ENCODE data around the gene TRHDE. TPM values are rescaled to one million over a fixed set of nuclear protein-coding genes. Genes with fewer than 3 reads are reported as not detected.

Gene TRHDE
- polyA plus RNA-seq, 2 of the 4 experiments (the other 2 are of a cell fraction) = 0.16 to 0.32 TPM

GRCh38 chr12:72677846-72678245 is 405.7 kb downstream of the TRHDE start:
- no peak overlapping the region for H3K4me2 ChIP-seq
- ATAC-seq (no peak), FAIRE-seq (no peak), DNase-seq (ENCODE audit: low read depth in 1 of 2, low spot score in 1 of 2) (no peak)
- H3K9me3 ChIP-seq = no peaks in the 10 kb centered on the region
- ChIA-PET POLR2A (no interaction called here), CTCF (no interaction called here)
- no peak overlapping the region for H3K4me3 ChIP-seq
- H3K4me1 ChIP-seq = no peaks in the 10 kb centered on the region
- H3K27ac ChIP-seq = no peak overlapping the region
- WGBS (ENCODE audit: missing lambda C conversion rate) = 10% methylated on average over 2 of the region's 2 CpGs
- TF ChIP-seq RNF2 (IDR thresholded peaks at IDR 0.05; ENCODE audit: borderline replicate concordance, low read depth) = no peak
- no peak for TF ChIP-seq KDM1A (IDR thresholded peaks at IDR 0.05; ENCODE audit: low read depth)
- no peak for TF ChIP-seq BCL3 (IDR thresholded peaks at IDR 0.05)

- no peak for TF ChIP-seq RCOR1 (IDR thresholded peaks at IDR 0.05; ENCODE audit: low read depth, low read length)
- no peak for TF ChIP-seq HOXB13 (CRISPR knock-in tag; IDR thresholded peaks at IDR 0.05; ENCODE audit: low read depth)
- no peak for TF ChIP-seq HOXB5 (CRISPR knock-in tag; IDR thresholded peaks at IDR 0.05)
- TF ChIP-seq RNF2 (IDR thresholded peaks at IDR 0.05; ENCODE audit: borderline replicate concordance, low read depth) = no peak
- no peak for TF ChIP-seq ZNF302 (CRISPR knock-in tag; IDR thresholded peaks at IDR 0.05)
- TF ChIP-seq TFCP2L1 (CRISPR knock-in tag; IDR thresholded peaks at IDR 0.05) = no peak
- TF ChIP-seq BHLHE40 (IDR thresholded peaks at IDR 0.05; ENCODE audit: low read depth, low read length) = no peak
- no peak for TF ChIP-seq CBX8 (IDR thresholded peaks at IDR 0.05)
- no peak for TF ChIP-seq HMGXB4 (CRISPR knock-in tag; IDR thresholded peaks at IDR 0.05; ENCODE audit: borderline replicate concordance)
- no peak overlapping the region for H3K27ac ChIP-seq
- 6% methylated on average over 2 of the region's 2 CpGs for WGBS (ENCODE audit: missing lambda C conversion rate)
- FAIRE-seq (no peak), ATAC-seq (no peak), DNase-seq (ENCODE audit: low read depth in 1 of 2, low spot score in 1 of 2) (no peak)
- CTCF ChIA-PET = no interaction called here
- H3K4me3 ChIP-seq = no peak overlapping the region
- POLR2A ChIA-PET = no interaction called here
- no peak overlapping the region for H3K4me2 ChIP-seq
- no peaks in the 10 kb centered on the region for H3K4me1 ChIP-seq
- H3K9me3 ChIP-seq = no peaks in the 10 kb centered on the region
Observed at GRCh38 chr12:72679147-72679757, 407.1 kb downstream of the TRHDE start.

GRCh38 chr12:72681028-72681427 is 408.9 kb downstream of the TRHDE start:
- Histone ChIP-seq H3K4me3 (no peak overlapping the region), H3K27ac (no peak overlapping the region), H3K4me1 (no peaks in the 10 kb centered on the region), H3K4me2 (no peak overlapping the region), H3K9me3 (no peaks in the 10 kb centered on the region)
- ATAC-seq (no peak), FAIRE-seq (no peak), DNase-seq (ENCODE audit: low read depth in 1 of 2, low spot score in 1 of 2) (no peak)
- POLR2A ChIA-PET = no interaction called here
- TF ChIP-seq RNF2 (IDR thresholded peaks at IDR 0.05; ENCODE audit: borderline replicate concordance, low read depth) (no peak), MAFK (IDR thresholded peaks at IDR 0.05; ENCODE audit: partially characterized antibody) (peak; percentile 42), USF2 (IDR thresholded peaks at IDR 0.05) (no peak), EHF (CRISPR knock-in tag; IDR thresholded peaks at IDR 0.05) (no peak), NFE2L2 (conservative IDR thresholded peaks at IDR 0.05; ENCODE audit: low read length) (no peak)
- CTCF ChIA-PET = no interaction called here

- Histone ChIP-seq H3K4me1 (no peaks in the 10 kb centered on the region), H3K27ac (no peak overlapping the region), H3K4me2 (no peak overlapping the region), H3K9me3 (no peaks in the 10 kb centered on the region), H3K4me3 (no peak overlapping the region)
- 23% methylated on average over 4 of the region's 4 CpGs for WGBS (ENCODE audit: missing lambda C conversion rate)
- FAIRE-seq (no peak), ATAC-seq (no peak), DNase-seq (ENCODE audit: low read depth in 1 of 2, low spot score in 1 of 2) (no peak)
- ChIA-PET CTCF (no interaction called here), POLR2A (no interaction called here)
- no peak for TF ChIP-seq JUNB (IDR thresholded peaks at IDR 0.05)
- no peak for TF ChIP-seq ELK1 (IDR thresholded peaks at IDR 0.05; ENCODE audit: low read depth, low read length)
- TF ChIP-seq FOSL2 (IDR thresholded peaks at IDR 0.05) = no peak
- TF ChIP-seq FOSL2 (CRISPR knock-in tag; IDR thresholded peaks at IDR 0.05) = no peak
- no peak for TF ChIP-seq SMC3 (IDR thresholded peaks at IDR 0.05)
Observed at GRCh38 chr12:72684491-72684890, 412.3 kb downstream of the TRHDE start.

All from A549 (cell line).